H1 (cell line): ENCODE measurements around the gene HNF1B. TPM values are rescaled to one million over a fixed set of nuclear protein-coding genes. Genes with fewer than 3 reads are reported as not detected.

Experiments
- CTCF ChIA-PET: fragments of 300-600 bp; sonication (Branson Sonifier 250); formaldehyde crosslinking; loops from one replicate; lab custom pipeline; 2021; ENCODE audit not compliant: partially characterized antibody; lab: Charles Lee
- POLR2A ChIA-PET: fragments of 300-600 bp; sonication (Branson Sonifier 250); formaldehyde crosslinking; loops from one replicate; lab custom pipeline; 2021; ENCODE audit warnings: inconsistent platforms; ENCODE audit not compliant: partially characterized antibody; lab: Charles Lee
- DNase-seq, 2 experiments: peaks; one replicate each; pipeline versions ENCODE4 v3.0.0 to v3.0.0-alpha.2; 2010 to 2022; ENCODE audit warnings: low spot score in 2 of 2, low read depth in 1 of 2, mixed read lengths in 1 of 2
- FAIRE-seq: peaks from 2 replicates; lab custom pipeline; 2011; peaks lifted over from hg19 to GRCh38; lab: Jason Lieb, UNC
- H2AFZ ChIP-seq: 2 replicates; pipeline ENCODE4 v1.8.1; 2012; ENCODE audit warnings: low read length, inconsistent platforms
- H2AK5ac ChIP-seq: 2 replicates; pipeline ENCODE4 v1.6.1; 2013; ENCODE audit warnings: low read depth, low read length
- H2BK120ac ChIP-seq: replicated peaks from 2 replicates; pipeline ENCODE3; 2013; ENCODE audit warnings: low read depth, low read length, inconsistent platforms
- H2BK12ac ChIP-seq: 2 replicates; pipeline ENCODE4 v1.6.1; 2013; ENCODE audit warnings: low read depth, low read length
- H2BK15ac ChIP-seq: 2 replicates; pipeline ENCODE4 v1.6.1; 2013; ENCODE audit warnings: low read length
- H2BK20ac ChIP-seq: 2 replicates; pipeline ENCODE4 v1.6.1; 2013; ENCODE audit warnings: low read length
- H2BK5ac ChIP-seq: 2 replicates; pipeline ENCODE4 v1.6.1; 2013; ENCODE audit warnings: low read depth, low read length
- H3K14ac ChIP-seq: 2 replicates; pipeline ENCODE4 v1.6.1; 2013; ENCODE audit warnings: inconsistent platforms; ENCODE audit not compliant: insufficient read length
- H3K18ac ChIP-seq: 2 replicates; pipeline ENCODE4 v1.6.1; 2013; ENCODE audit warnings: low read length; ENCODE audit errors: extremely low read depth
- H3K23ac ChIP-seq: 2 replicates; pipeline ENCODE4 v1.6.1; 2013; ENCODE audit warnings: inconsistent platforms; ENCODE audit not compliant: insufficient read length
- H3K23me2 ChIP-seq: 2 replicates; pipeline ENCODE4 v1.6.1; 2013; ENCODE audit warnings: low read depth, low read length
- H3K27ac ChIP-seq: 2 replicates; pipeline ENCODE4 v1.6.1; 2011; ENCODE audit warnings: low read depth, low read length, inconsistent platforms
- H3K27me3 ChIP-seq, 4 experiments: replicated peaks in 1 of 4; 1 replicate in 1 of 4; 2 replicates in 3 of 4; pipeline versions ENCODE4 v1.6.1 to v1.8.1; 2011 to 2013; ENCODE audit warnings: low read length in 3 of 4, mild to moderate bottlenecking in 3 of 4, inconsistent platforms in 2 of 4, mixed read lengths in 2 of 4, moderate library complexity in 1 of 4; ENCODE audit not compliant: control insufficient read depth in 3 of 4, insufficient read depth in 3 of 4; ENCODE audit errors: extremely low read depth in 1 of 4
- H3K36me3 ChIP-seq, 4 experiments: 2 replicates each; pipeline versions ENCODE4 v1.6.1 to v1.8.1; 2011 to 2013; ENCODE audit warnings: mild to moderate bottlenecking in 4 of 4, low read length in 3 of 4, moderate library complexity in 2 of 4, control low read depth in 1 of 4, inconsistent platforms in 1 of 4; ENCODE audit not compliant: insufficient read depth in 4 of 4, control insufficient read depth in 2 of 4
- H3K4ac ChIP-seq: replicated peaks from 2 replicates; pipeline ENCODE3; 2013; ENCODE audit warnings: low read length, low read depth, mixed read lengths, inconsistent platforms; ENCODE audit not compliant: insufficient read length
- H3K4me1 ChIP-seq, 4 experiments: replicated peaks in 1 of 4; 1 replicate in 1 of 4; 2 replicates in 3 of 4; pipeline versions ENCODE4 v1.6.1 to v1.8.1; 2011 to 2013; ENCODE audit warnings: low read length in 3 of 4, inconsistent platforms in 2 of 4, mixed read lengths in 1 of 4; ENCODE audit not compliant: insufficient read depth in 4 of 4, control insufficient read depth in 3 of 4
- H3K4me2 ChIP-seq, 2 experiments: 2 replicates each; pipeline versions ENCODE4 v1.6.1 to v1.8.1; 2011 to 2013; ENCODE audit warnings: low read depth in 2 of 2, low read length in 2 of 2, control low read depth in 1 of 2, inconsistent platforms in 1 of 2, mild to moderate bottlenecking in 1 of 2; ENCODE audit not compliant: insufficient read depth in 1 of 2
- H3K4me3 ChIP-seq, 4 experiments: fragments of 200-600, 300-600 bp in 1 of 4; sonication (generic), shearing (Covaris generic), sonication (Bioruptor Twin) in 1 of 4; 2 replicates each; pipeline versions ENCODE4 v1.5.1 to v1.8.1; 2011 to 2016; ENCODE audit warnings: low read length in 4 of 4, low read depth in 3 of 4, control low read depth in 2 of 4, inconsistent platforms in 2 of 4, mild to moderate bottlenecking in 2 of 4, mixed read lengths in 1 of 4, moderate library complexity in 1 of 4; ENCODE audit not compliant: insufficient read depth in 2 of 4; ENCODE audit errors: extremely low read depth in 1 of 4
- H3K56ac ChIP-seq: replicated peaks from 2 replicates; pipeline ENCODE3; 2013; ENCODE audit warnings: low read depth, mild to moderate bottlenecking, mixed read lengths, low read length, inconsistent platforms; ENCODE audit not compliant: insufficient read length
- H3K79me1 ChIP-seq: 2 replicates; pipeline ENCODE4 v1.6.1; 2013; ENCODE audit warnings: low read depth, low read length, control low read depth
- H3K79me2 ChIP-seq, 2 experiments: 2 replicates each; pipeline versions ENCODE4 v1.6.1 to v1.8.1; 2012 to 2013; ENCODE audit warnings: low read length in 2 of 2, mild to moderate bottlenecking in 2 of 2, inconsistent platforms in 1 of 2; ENCODE audit not compliant: insufficient read depth in 2 of 2, control insufficient read depth in 1 of 2
- H3K9ac ChIP-seq, 4 experiments: replicated peaks in 1 of 4; 1 replicate in 1 of 4; 2 replicates in 3 of 4; pipeline versions ENCODE4 v1.6.1 to v1.8.1; 2011 to 2013; ENCODE audit warnings: low read depth in 3 of 4, low read length in 3 of 4, control low read depth in 2 of 4, mild to moderate bottlenecking in 2 of 4, moderate library complexity in 2 of 4, inconsistent platforms in 1 of 4; ENCODE audit errors: extremely low read depth in 1 of 4
- H3K9me3 ChIP-seq, 2 experiments: 2 replicates each; pipeline versions ENCODE4 v1.6.1 to v1.8.1; 2012 to 2013; ENCODE audit warnings: mild to moderate bottlenecking in 2 of 2, moderate library complexity in 2 of 2, control low read depth in 1 of 2, inconsistent platforms in 1 of 2, low read depth in 1 of 2, low read length in 1 of 2, mixed read lengths in 1 of 2; ENCODE audit not compliant: insufficient read depth in 2 of 2
- H4K20me1 ChIP-seq, 2 experiments: replicated peaks in 1 of 2; 2 replicates each; pipeline versions ENCODE3 to v1.8.1; 2011 to 2013; ENCODE audit warnings: inconsistent platforms in 2 of 2, low read length in 2 of 2, mild to moderate bottlenecking in 1 of 2; ENCODE audit not compliant: insufficient read depth in 2 of 2, control insufficient read depth in 1 of 2
- H4K5ac ChIP-seq: 2 replicates; pipeline ENCODE4 v1.6.1; 2013; ENCODE audit warnings: low read length, low read depth, mixed read lengths, inconsistent platforms; ENCODE audit not compliant: insufficient read length
- H4K8ac ChIP-seq: 2 replicates; pipeline ENCODE4 v1.8.0; 2013; ENCODE audit warnings: mild to moderate bottlenecking, moderate library complexity, low read length, inconsistent platforms; ENCODE audit not compliant: insufficient read depth; ENCODE audit errors: extremely low read depth
- H4K91ac ChIP-seq: replicated peaks from 2 replicates; pipeline ENCODE3; 2013; ENCODE audit warnings: low read length, mixed read lengths, inconsistent platforms; ENCODE audit not compliant: insufficient read length
- CTBP2 ChIP-seq: IDR thresholded peaks from 2 replicates; pipeline ENCODE4 v1.7.0; 2011; ENCODE audit warnings: borderline replicate concordance, mild to moderate bottlenecking, moderate library complexity, mixed read lengths, low read length; ENCODE audit not compliant: insufficient read depth, insufficient read length
- EZH2 ChIP-seq: fragments of 200-600 bp; sonication (generic); IDR thresholded peaks from 2 replicates; pipeline ENCODE4 v1.7.1; 2012; ENCODE audit warnings: low read depth, mild to moderate bottlenecking, moderate library complexity, low read length, inconsistent platforms; ENCODE audit not compliant: severe bottlenecking
- GTF2F1 ChIP-seq: IDR thresholded peaks from 2 replicates; pipeline ENCODE4 v1.6.1; 2012; ENCODE audit warnings: low read depth, low read length, improper control_type of control experiment, borderline replicate concordance
- KDM1A ChIP-seq: fragments of 200-600, 300-600 bp; sonication (generic); IDR thresholded peaks from 2 replicates; pipeline ENCODE4 v1.7.1; 2016; ENCODE audit warnings: mild to moderate bottlenecking, low read length, borderline replicate concordance
- RAD21 ChIP-seq, 2 experiments: IDR thresholded peaks in 1 of 2; conservative IDR thresholded peaks in 1 of 2; 2 replicates each; pipeline ENCODE4 v1.6.1; 2011; ENCODE audit warnings: low read depth in 2 of 2, low read length in 2 of 2, improper control_type of control experiment in 1 of 2, inconsistent platforms in 1 of 2, mild to moderate bottlenecking in 1 of 2, moderate library complexity in 1 of 2
- RFX5 ChIP-seq: IDR thresholded peaks from 2 replicates; pipeline ENCODE4 v1.6.1; 2011; ENCODE audit warnings: low read depth, low read length, improper control_type of control experiment, borderline replicate concordance
- SIX5 ChIP-seq: IDR thresholded peaks from 2 replicates; pipeline ENCODE4 v1.6.1; 2011; ENCODE audit warnings: mild to moderate bottlenecking, low read depth, low read length
- whole genome bisulfite sequencing, 2 experiments: shearing (Covaris generic) in 1 of 2; methylation state at CpG; one replicate each; pipeline versions ENCODE4 v1.1.6 to v1.1.7; 2013 to 2015; ENCODE audit warnings: low lambda C conversion rate in 2 of 2, mixed read lengths in 2 of 2, inconsistent platforms in 1 of 2, low coverage in 1 of 2, missing lambda C conversion rate in 1 of 2; ENCODE audit not compliant: insufficient replicate concordance in 2 of 2, insufficient coverage in 1 of 2, insufficient read length in 1 of 2; ENCODE audit errors: extremely low coverage in 1 of 2, missing lambda C conversion rate in 1 of 2; 5-methylcytosine and 5-hydroxymethylcytosine counted together
- polyA plus RNA-seq, 7 experiments: library from polyadenylated mRNA; depleted of rRNA in 3 of 7; stranded (reverse) in 5 of 7; unstranded in 2 of 7; fragments of >200 nt in 5 of 7; fragments of 200-250 nt in 2 of 7; gene quantifications; 1 replicate in 5 of 7; 2 replicates in 1 of 7; 4 replicates in 1 of 7; pipeline versions ENCODE4 v1.2.1 to v1.2.3, GENCODE V29; 2011 to 2013; ENCODE audit warnings: missing spikeins in 2 of 7, mixed read lengths in 2 of 7
- total RNA-seq: library from RNA; stranded (reverse); fragmentation: NEBNext Ultra II Directional; extraction: Animal tissue kit (Norgen Biotek cat#: 25700); gene quantifications from 2 replicates; pipeline ENCODE4 v1.2.1, GENCODE V29; 2021
- TF ChIP-seq, protein P1 (sequence below): IDR thresholded peaks from 2 replicates; pipeline ENCODE4 v1.6.1; 2011; ENCODE audit warnings: low read depth, mild to moderate bottlenecking, low read length; ENCODE audit not compliant: insufficient read depth

The HNF1B gene
- total and polyA plus RNA-seq, 2 of the 8 experiments (the other 6 are each of a cell fraction or from before 2014, with no cell fraction given): 0.13 to 0.30 TPM

DNA sequence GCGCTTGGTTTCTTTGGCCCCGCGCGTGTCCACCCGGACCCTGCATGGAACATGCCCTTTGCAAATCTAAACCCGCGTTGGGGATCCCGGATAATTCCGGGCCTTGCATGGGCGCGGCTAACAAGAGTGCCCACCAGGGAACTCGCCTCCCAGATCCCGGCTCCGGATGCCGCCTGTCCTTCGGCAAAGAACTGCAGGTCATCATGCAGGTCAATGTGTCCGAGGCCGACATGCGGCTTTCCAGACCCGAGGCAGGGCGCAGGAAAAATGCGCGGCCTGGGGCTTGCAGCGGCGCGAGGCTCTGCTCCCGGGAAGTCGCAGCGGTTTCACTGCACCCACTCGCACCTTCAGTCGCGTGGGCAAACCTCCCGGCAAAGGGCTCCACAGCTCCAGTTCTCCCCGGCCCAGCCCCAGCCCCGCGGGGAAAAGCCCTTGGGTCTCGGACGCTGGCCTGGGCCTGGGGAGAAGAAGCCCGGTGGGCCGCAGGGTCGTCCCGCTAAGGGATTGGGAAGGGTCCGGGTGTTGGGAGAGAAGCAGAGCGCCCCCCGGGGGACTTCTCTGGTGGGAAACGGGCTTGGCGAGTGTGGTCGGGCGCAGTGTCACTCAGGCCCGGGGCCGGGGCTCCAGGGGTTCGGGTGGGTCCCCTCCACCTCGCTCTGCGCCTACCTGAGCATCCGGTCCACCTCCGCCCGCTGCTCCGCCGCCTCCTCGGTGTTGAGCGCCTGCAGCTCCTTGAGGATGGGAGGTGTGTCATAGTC lies 805 bp downstream of the HNF1B start:
- peaks cover 0 to 2% of the 10 kb centered on the region in 2 experiments for H4K20me1 ChIP-seq
- H3K4me1 ChIP-seq: peaks cover 0 to 21% (median 15%) of the 10 kb centered on the region in 4 experiments; a peak in 5 of 7 replicates
- peak overlapping the region; percentile 39 to 69 (median 46); a peak in 7 of 8 replicates for H3K4me3 ChIP-seq
- POLR2A ChIA-PET: no interaction called here
- H3K27ac ChIP-seq: no peak overlapping the region
- no peak for FAIRE-seq
- no peak overlapping the region for H3K4ac ChIP-seq
- H3K27me3 ChIP-seq: peaks cover 70 to 98% (median 89%) of the 10 kb centered on the region in 4 experiments
- DNase-seq: peak in 1 of 2 experiments; percentile 66
- peaks cover 18% of the 10 kb centered on the region; the same call in 1 of the 2 replicates for H3K23me2 ChIP-seq
- no peak overlapping the region for H3K23ac ChIP-seq
- H4K5ac ChIP-seq: no peak overlapping the region
- H3K79me2 ChIP-seq: no peaks in the 10 kb centered on the region
- peak overlapping the region; percentile 87 to 94 for H3K4me2 ChIP-seq
- no peak overlapping the region for H2BK15ac ChIP-seq
- no peak overlapping the region for H4K91ac ChIP-seq
- no peak overlapping the region for H3K56ac ChIP-seq
- no peaks in the 10 kb centered on the region for H3K79me1 ChIP-seq
- H2AFZ ChIP-seq: no peak overlapping the region
- H2BK5ac ChIP-seq: no peak overlapping the region
- no peak overlapping the region for H3K14ac ChIP-seq
- H3K18ac ChIP-seq: no peak overlapping the region; the same call in 1 of the 2 replicates
- H2BK120ac ChIP-seq: no peak overlapping the region
- peak overlapping the region; percentile 17; the same call in 1 of the 2 replicates for H4K8ac ChIP-seq
- H2AK5ac ChIP-seq: no peak overlapping the region
- no peak overlapping the region; a peak in 1 of 7 replicates for H3K9ac ChIP-seq
- CTCF ChIA-PET: interaction anchor here (1.1 to 2.3 kb wide), 4 partner anchors 40 to 95 kb away, joined by 4 to 7 read pairs (median 4); no protein-coding TSS in a partner anchor
- H2BK12ac ChIP-seq: 0 out of 2 replicates have a peak overlapping the region, but pooled peaks have one; percentile 75
- peaks cover 0 to 7% (median 0%) of the 10 kb centered on the region in 4 experiments; a peak in 1 of 8 replicates for H3K36me3 ChIP-seq
- H2BK20ac ChIP-seq: no peak overlapping the region
- no peaks in the 10 kb centered on the region for H3K9me3 ChIP-seq
- WGBS, 2 experiments: 4% methylated on average over 55 of the region's 61 CpGs; no CpG with 5 or more reads in 1 of the 2 experiments
- no peak for TF ChIP-seq SIX5
- TF ChIP-seq GTF2F1: no peak
- TF ChIP-seq, protein P1, sequence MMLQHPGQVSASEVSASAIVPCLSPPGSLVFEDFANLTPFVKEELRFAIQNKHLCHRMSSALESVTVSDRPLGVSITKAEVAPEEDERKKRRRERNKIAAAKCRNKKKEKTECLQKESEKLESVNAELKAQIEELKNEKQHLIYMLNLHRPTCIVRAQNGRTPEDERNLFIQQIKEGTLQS: no peak
- no peak for TF ChIP-seq CTBP2
- peak in 1 of 2 experiments; percentile 13; a peak in 1 of 4 replicates for TF ChIP-seq RAD21 (IDR thresholded peaks at IDR 0.05 in 1 of 2, conservative IDR thresholded peaks at IDR 0.05 in 1 of 2; ENCODE audit: low read depth in 2 of 2, low read length in 2 of 2)
- no peak for TF ChIP-seq KDM1A
- no peak for TF ChIP-seq RFX5
- peak; percentile 97 for TF ChIP-seq EZH2
